Measurements from ENCODE around the gene TIAM2. TPM values are rescaled to one million over a fixed set of nuclear protein-coding genes. Genes with fewer than 3 reads are reported as not detected.

TIAM2 gene
- total RNA-seq, 1 donor from 2014 or later = 5.9 TPM

DNA sequence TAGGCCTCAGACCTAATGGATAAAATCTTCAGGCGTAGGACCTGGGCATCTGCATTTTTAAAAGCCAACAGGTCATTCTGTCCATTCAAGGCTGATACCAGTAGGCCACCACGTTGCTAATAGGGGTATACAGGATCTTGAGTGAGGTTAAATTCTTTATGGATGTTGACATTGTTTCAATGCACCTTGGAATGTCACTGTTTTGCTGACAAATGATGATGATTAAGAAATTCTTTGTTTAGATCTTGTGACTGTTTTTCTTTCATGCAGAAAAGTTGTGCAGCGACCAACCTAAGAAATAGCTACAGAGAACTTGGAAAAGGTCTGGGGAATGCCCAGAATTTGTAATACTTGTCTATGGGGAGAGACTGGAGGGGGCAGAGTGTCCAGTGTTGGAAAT lies 167.6 kb downstream of the TIAM2 start:
- Histone ChIP-seq H3K4me1 (peaks cover 5% of the 10 kb centered on the region), H3K27ac (no peak overlapping the region), H3K27me3 (ENCODE audit: low read depth) (no peaks in the 10 kb centered on the region), H3K4me3 (no peak overlapping the region), H3K36me3 (no peaks in the 10 kb centered on the region), H3K9me3 (no peaks in the 10 kb centered on the region)
- no peak for TF ChIP-seq CTCF (IDR thresholded peaks at IDR 0.05)
- intact Hi-C loops (cut with DNase I) = no loop called here
- DNase-seq (no peak), ATAC-seq (no peak)

DNA sequence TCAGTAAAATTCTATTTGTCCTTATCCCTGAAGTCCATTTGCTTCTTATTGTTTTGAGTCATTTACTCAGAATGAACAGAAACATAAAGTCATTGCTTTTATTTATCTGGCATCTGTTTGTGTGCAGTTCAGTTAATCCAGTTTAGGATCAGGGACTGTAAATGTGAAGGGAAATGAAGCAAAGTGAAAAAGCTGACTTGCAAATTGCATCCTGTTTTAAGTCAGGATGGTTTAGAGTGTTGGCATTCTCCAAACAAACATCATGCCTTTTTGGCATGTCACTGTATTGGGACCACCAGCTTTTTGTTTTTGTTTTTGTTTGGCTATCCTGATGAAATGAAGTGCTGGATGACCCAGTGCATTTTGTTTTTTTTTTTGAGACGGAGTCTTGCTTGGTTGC lies 168.5 kb downstream of the TIAM2 start:
- no peak for TF ChIP-seq CTCF (IDR thresholded peaks at IDR 0.05)
- Histone ChIP-seq H3K4me1 (no peaks in the 10 kb centered on the region), H3K27me3 (ENCODE audit: low read depth) (no peaks in the 10 kb centered on the region), H3K4me3 (no peak overlapping the region), H3K9me3 (no peaks in the 10 kb centered on the region), H3K27ac (no peak overlapping the region), H3K36me3 (no peaks in the 10 kb centered on the region)
- intact Hi-C loops (cut with DNase I) = no loop called here
- DNase-seq (no peak), ATAC-seq (no peak)

DNA sequence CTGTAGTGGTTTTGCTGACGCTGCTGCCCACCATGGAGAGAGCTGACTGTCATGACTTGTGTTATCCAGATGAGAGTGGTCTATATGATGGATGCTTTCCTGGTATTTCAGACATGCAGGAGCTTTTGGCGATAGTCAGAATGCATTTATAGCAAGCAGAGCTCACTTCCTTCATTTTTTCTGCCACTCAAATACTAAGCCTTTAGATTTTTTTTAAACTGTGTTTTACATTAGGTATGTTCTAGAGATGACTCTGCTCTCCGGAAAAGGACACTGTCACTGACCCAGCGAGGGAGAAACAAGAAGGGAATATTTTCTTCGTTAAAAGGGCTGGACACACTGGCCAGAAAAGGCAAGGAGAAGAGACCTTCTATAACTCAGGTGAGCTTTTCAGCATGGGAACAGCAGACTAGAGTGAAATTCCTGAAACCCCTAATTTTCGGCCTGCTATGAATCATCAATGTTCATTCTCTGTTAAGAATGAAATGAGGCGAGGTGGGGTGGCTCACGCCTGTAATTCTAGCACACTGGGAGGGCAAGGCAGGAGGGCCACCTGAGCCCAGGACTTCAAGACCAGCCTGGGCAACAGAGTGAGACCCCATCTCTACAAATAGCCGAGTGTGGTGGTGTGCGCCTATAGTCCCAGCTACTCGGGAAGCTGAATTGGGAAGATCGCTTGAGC lies 170.1 kb downstream of the TIAM2 start:
- Histone ChIP-seq H3K36me3 (no peaks in the 10 kb centered on the region), H3K27me3 (ENCODE audit: low read depth) (no peaks in the 10 kb centered on the region)
- no peak for TF ChIP-seq CTCF (IDR thresholded peaks at IDR 0.05)

DNA sequence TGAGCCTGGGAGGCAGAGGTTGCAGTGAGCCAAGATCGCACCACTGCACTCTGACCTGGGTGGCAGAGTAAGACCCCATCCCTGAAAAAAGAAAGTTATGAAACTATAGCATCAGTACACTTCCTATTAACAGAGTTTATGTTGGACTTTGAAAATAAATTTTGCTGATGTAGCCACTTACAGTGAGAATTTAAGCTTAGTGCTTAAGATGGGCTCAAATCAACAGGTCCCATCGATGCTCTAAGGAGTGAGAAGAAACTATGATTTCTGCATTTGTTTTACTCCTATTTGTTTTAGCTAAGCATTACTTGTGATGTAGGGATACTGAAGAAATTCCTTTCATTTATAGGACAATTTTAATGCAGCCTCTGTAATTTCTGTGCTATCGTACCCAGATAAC lies 175.4 kb downstream of the TIAM2 start:
- Histone ChIP-seq H3K27ac (no peak overlapping the region), H3K4me1 (peaks cover 13% of the 10 kb centered on the region), H3K27me3 (ENCODE audit: low read depth) (no peaks in the 10 kb centered on the region), H3K36me3 (no peaks in the 10 kb centered on the region), H3K4me3 (no peak overlapping the region), H3K9me3 (no peaks in the 10 kb centered on the region)
- DNase-seq (no peak), ATAC-seq (no peak)
- intact Hi-C loops (cut with DNase I) = loop anchor here (10.0 kb wide), 1 partner anchor 236 kb away; no protein-coding TSS in a partner anchor
- no peak for TF ChIP-seq CTCF (IDR thresholded peaks at IDR 0.05)

More for the DNA sequence above, 170.1 kb downstream of the TIAM2 start:
- Histone ChIP-seq H3K9me3 (no peaks in the 10 kb centered on the region), H3K4me3 (no peak overlapping the region), H3K27ac (no peak overlapping the region), H3K4me1 (no peaks in the 10 kb centered on the region)
- DNase-seq (no peak), ATAC-seq (no peak)
- intact Hi-C loops (cut with DNase I) = no loop called here

- peaks cover 13% of the 10 kb centered on the region for H3K4me1 ChIP-seq
- no peaks in the 10 kb centered on the region for H3K27me3 ChIP-seq (ENCODE audit: low read depth)
- H3K27ac ChIP-seq = peak overlapping the region; percentile 48
- peak overlapping the region; percentile 18 for H3K4me3 ChIP-seq
- intact Hi-C loops (cut with DNase I) = loop anchor here (10.0 kb wide), 1 partner anchor 236 kb away; no protein-coding TSS in a partner anchor
- no peak for DNase-seq
- no peaks in the 10 kb centered on the region for H3K9me3 ChIP-seq
- H3K36me3 ChIP-seq = no peaks in the 10 kb centered on the region
- no peak for TF ChIP-seq CTCF (IDR thresholded peaks at IDR 0.05)
- ATAC-seq = peak; percentile 69 to 71
These were observed 176.1 kb downstream of the TIAM2 start for GRCh38 chr6:155171109-155171746.

Data from lower lobe of right lung (tissue), 2 donors.